WI38 (cell line): Measurements from ENCODE around the gene SYTL3.
"Not testable (repeated sequence)": the region's sequence is repeated elsewhere in the genome, so short reads cannot be mapped to it uniquely, and the experiment has no call there.

ENCODE experiments used
- H3K4me3 ChIP-seq: 2 replicates; pipeline ENCODE4 v1.5.1; 2011; ENCODE audit warnings: low read depth, mild to moderate bottlenecking, control low read depth, low read length
- CTCF ChIP-seq: IDR thresholded peaks from 2 replicates; pipeline ENCODE4 v1.5.1; 2012; ENCODE audit warnings: low read depth, mild to moderate bottlenecking, control low read depth, low read length

The SYTL3 gene

GRCh38 chr6:158646023-158646910 is 3.6 kb upstream of the SYTL3 start:
- H3K4me3 ChIP-seq = no peak overlapping the region
- no peak for TF ChIP-seq CTCF

DNA sequence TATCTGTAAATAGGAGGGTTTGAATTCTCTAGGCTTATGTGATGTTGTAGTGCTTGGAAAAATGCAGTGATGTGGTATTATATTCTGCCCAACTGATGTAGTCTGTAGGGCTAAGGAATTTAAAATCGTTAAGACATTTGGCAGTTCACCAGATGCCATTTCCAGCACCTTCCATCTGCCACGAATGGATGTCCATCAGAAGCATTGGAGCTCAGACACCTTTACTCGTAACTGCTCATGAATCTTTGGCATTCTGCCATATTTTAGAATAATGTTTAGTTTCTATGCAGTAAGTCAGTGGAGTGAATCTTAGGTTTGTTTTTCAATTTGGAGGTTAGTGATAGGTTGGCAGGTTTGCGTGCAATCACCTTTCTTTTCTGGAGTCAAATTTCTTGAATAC is 2.4 kb upstream of the SYTL3 start:
- H3K4me3 ChIP-seq = no peak overlapping the region
- no peak for TF ChIP-seq CTCF

- no peak overlapping the region for H3K4me3 ChIP-seq
- no peak for TF ChIP-seq CTCF
Measured at GRCh38 chr6:158648682-158649131, 1.1 kb upstream of the SYTL3 start.

DNA sequence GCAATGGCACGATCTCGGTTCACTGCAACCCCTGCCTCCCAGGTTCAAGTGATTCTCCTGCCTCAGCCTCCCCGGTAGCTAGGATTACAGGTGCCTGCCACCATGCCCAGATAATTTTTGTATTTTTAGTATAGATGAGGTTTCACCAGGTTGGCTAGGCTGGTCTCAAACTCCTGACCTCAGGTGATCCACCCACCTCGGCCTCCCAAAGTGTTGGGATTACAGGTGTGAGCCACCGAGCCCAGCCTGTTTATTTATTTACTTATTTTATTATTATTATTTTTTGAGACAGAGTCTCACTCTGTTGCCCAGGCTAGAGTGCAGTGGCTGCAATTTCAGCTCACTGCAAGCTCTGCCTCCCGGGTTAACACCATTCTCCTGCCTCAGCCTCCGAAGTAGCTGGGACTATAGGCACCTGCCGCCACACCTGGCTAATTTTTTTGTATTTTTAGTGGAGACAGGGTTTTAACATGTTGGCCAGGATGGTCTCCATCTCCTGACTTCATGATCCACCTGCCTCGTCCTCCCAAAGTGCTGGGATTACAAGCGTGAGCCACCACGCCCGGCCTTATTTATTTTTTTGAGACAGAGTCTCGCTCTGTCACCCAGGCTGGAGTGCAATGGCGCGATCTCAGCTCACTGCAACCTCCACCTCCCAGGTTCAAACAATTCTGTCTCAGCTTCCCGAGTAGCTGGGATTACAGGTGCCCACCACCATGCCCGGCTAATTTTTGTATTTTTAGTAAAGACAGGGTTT is 2.3 kb downstream of the SYTL3 start:
- not testable (repeated sequence) for H3K4me3 ChIP-seq

DNA sequence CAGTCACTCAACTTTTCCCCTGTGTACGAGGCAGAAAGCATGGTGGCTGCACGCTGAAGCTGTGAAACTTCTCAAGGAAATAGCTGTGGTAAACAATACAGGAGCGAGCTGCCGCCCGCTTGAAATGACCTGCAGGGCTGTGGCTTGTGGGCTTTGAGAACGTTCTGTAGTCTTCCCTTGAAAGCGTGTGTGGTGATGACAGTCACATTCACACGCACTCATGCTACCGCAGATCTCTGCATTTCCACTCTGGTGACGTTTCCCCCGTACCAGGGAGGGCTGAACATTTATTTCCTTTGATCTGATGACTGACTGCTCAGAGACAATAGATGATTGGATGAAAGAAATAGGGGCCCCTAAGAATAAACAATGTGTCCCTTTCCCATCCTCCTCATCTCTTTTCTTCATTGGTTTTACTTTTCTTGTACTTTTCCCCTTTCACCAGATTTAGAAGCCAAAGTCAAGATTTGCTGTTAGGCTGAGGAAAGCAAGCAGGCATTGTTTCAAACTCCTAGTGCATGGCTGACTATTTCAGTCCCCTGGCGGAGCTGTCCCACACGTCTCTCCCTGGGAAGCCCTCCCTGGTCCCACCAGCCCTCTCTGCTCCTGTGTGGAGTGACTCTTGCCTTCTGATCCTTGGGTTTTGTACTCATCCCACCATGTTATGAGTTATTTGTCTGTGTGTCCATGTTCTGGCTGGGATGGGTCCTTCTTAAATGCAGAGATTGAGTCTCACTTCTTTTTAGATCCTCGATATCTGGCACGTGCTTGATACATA is 3.9 kb downstream of the SYTL3 start:
- no peak for TF ChIP-seq CTCF
- H3K4me3 ChIP-seq = no peak overlapping the region

DNA sequence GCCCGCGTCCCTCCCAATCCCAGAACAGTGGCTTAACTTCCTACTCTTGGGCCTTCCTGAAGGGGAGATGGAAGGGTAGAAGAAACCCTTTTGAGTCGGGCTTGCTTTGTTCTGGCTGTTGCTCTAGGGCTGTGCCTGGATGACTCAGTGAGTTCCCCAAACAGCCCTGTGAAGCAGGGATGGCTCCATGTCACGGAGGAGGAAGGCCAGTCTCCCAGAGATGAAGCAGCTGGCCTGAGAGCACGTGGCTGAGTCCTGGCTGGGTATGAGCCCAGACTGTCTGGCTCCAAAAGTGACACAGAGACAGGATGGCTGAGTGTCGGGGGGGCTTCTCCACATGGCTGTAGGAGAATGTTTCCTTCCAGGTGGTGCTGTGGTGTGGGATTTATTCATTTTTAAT is 4.6 kb downstream of the SYTL3 start:
- peak overlapping the region; percentile 6; the same call in 1 of the 2 replicates for H3K4me3 ChIP-seq
- TF ChIP-seq CTCF = no peak

DNA sequence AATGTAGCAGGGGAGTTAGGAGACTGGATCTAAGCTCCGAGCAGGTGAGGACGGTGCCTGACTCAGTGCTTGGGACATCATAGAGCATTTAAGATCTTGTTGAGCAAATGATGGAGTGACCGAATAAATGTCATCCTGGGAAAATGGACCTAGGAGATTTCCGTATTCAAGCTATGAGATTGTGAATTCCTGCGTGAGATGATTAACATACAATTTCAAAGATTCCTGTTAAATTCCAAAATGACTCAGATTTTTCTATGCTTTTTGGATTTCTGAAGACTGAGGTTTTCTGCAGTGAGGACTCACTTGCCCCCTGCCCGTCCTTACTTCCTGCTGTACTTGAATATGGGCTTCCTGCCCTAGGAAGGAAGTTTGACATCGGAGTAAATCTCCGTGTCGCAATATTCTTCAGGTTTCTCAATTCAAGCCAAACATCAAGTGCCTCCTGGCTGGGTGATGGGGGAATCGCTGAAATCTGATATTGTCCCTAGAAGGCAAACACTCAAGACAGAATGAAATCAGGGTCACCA is 5.2 kb downstream of the SYTL3 start:
- peak overlapping the region; percentile 6; the same call in 1 of the 2 replicates for H3K4me3 ChIP-seq
- no peak for TF ChIP-seq CTCF
